Activated CD8-positive, alpha-beta memory T cell treated with anti-CD3 and anti-CD28 coated beads, Interleukin-2, amount 50 U/mL, for 1 hour (primary cell): ENCODE measurements around the gene PALLD.

Source experiments
- DNase-seq: peaks from one replicate; pipeline ENCODE4 v3.0.0-alpha.2; 2020; ENCODE audit errors: extremely low read depth

The PALLD gene

DNA sequence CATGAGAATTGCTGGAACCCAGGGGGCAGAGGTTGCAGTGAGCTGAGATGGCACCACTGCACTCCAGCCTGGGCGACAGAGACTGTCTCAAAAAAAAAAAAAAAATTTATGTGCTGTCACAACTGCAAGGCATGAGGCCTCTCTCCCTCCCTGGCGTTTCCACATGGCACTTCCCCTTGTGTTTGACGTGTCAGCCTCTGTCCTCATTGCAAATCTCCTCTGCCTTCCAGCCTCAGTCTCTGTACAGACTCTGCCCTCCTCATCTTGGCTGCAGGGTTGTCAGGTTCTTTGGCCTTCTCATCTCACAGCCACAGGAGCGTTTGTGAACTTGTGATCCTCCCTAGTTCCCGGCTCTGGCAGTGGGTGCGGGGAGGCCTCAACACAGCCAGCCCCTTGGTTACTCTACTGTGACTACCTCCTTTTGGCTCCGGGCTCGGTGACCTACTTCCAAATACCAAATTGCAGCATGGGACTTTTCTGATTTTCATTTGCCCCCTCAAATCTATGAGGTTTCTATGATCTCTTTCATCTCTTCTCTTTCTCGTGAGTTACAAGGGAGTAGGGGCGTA lies 263.2 kb downstream of the PALLD start:
- no peak for DNase-seq

DNA sequence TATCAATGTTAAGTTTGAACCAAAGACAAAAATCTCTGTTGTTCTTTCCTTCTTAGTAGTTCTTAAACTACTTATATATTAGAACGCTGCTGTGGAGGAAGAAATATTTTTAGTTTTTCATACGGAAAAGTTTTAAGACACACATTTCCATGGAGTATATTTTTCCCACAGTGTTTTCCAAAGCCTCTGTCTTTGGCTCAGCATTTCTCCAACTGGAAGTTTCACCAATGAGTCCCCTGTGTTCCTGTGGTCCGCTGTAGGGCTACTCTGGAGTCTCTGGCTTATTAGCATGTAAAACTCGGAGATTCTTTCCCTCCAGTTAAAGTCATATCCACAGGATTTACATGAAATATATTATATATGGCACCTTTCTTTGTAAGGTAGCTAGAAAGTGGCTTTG lies 264.2 kb downstream of the PALLD start:
- no peak for DNase-seq

DNA sequence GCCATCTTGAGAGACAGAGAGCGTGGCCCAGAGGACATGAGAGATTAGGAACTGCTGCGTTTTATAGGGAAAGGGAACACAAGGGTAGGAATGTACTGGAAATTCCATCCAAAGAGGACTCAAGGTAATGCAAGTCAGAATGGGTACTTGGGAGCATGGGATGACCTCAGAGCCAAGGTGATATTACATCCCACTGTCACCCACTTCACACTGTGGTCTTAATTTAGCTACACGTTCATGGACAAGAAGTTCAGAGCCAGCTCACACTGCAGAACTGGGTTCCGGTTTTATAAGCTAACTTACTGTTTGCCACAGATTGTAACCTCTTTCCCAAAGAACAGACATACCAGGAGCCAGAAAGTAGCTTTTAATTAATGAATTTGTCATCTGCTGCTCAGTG lies 268.5 kb downstream of the PALLD start:
- no peak for DNase-seq

DNA sequence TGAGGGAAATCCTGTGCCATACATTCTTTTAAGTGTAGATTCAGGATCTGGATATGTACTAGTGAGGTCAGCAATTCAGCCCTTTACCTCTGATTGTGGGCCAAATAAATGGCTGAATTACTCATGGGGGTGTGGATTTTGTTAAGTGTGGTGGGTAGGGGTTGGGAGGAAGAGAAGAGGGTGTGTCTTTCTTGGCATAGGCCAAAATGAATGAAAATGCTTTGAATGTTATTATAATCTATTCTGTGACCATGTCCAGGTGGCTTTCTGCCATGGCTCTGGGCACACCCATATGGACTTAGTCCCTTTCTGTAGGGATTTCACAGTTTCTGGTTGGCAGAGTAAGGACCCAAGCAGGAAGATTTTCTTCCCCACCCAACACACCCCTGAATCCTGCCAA lies 268.9 kb downstream of the PALLD start:
- DNase-seq: no peak

- DNase-seq: no peak
Observed at GRCh38 chr4:168766604-168767316, 269.9 kb downstream of the PALLD start.

DNA sequence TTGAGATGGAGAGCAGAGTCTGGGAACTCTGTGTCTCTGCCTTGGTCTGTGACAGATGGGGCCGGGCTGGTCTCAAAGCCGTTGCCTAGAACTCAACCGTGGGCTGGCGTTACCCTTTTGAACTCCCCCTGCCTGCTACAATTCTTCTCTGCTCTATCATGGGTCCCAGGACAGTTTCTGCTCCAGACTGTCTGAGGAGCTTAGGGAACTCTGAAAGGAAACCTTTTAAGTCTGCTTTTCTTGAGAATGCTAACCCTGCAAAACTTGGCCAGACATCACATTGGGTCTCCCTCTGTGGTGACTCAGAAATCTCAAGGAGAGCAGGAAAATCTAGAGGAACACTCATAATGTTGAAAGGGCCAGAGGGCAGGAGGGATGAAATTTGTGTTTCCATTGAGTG lies 272.6 kb downstream of the PALLD start:
- DNase-seq: no peak

- no peak for DNase-seq
Observed at GRCh38 chr4:168769837-168770236, 273.0 kb downstream of the PALLD start.

DNA sequence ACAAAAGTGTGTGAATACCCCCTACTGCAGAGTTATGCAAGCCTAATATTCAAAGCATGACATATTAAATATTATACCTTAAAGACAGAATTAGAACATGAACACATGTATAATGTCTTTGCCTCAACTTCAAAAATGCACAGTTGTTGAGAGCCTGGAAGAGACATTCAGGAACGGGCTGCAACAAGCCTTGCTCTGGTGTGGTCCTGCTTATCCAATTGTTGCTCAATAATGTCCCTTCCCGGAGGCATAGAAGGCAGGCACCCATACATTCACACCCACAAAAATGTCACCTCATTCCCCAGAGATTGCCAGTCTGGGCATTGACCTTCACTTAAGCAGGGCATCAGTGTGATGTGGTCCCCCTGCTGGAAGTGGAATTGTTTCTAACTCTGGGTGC lies 274.4 kb downstream of the PALLD start:
- no peak for DNase-seq

DNA sequence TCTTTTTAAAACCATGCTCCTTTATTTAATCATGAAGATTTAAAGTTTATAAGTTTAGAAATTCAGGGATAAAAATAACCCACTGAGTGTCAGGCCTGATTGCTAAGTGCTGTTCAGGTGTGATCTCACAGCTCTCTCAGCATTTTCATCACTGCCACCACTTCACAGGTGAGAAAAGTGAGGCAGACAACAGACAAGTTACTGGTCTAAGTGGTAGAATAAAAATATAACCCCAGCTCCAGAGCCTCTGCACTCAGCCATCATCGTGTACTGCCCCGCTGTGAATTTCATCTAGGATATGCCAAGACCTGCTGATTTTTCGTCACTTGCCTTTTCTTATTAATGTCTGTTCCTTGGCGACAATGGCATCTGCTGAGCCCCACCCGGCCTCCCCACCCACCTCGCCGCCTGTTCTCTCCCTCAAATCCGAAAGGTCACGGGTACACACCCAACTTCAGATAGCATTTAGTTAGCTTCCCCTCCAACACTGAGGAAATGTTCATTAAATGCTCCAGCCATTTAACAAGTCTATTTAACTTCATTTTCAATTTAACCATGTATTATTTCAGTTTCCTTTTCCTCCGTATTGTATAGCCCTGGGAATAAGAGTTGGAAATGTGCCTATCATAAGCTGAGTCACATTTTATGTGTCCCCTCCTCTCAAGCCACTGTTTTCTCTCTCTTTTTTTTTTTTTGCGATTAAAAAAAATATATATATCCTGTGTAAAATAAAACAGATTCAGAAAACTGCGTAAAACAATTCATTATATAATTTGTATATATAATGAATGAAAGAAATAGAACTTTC lies 276.7 kb downstream of the PALLD start:
- DNase-seq: no peak

DNA sequence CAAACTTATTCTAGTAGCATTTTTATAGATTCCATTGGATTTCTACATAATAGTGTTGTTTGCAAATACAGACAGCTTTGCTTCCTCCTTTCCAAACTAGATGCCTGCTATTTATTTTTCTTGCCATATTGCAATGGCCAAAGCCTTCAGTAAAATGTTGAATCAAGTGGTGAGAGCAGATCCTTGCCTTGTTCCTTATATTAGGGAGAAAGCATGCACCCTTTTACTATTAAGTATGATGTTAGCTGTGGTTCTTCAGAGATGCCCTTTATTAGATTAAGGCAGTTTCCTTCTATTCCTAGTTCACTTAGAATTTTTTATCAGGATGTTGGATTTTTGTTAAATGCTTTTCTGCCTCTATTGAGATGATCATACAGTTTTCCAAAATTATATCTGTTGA lies 279.5 kb downstream of the PALLD start:
- DNase-seq: no peak

GRCh38 chr4:168777277-168777965 lies 280.6 kb downstream of the PALLD start:
- no peak for DNase-seq

GRCh38 chr4:168781341-168781740 lies 284.5 kb downstream of the PALLD start:
- no peak for DNase-seq

DNA sequence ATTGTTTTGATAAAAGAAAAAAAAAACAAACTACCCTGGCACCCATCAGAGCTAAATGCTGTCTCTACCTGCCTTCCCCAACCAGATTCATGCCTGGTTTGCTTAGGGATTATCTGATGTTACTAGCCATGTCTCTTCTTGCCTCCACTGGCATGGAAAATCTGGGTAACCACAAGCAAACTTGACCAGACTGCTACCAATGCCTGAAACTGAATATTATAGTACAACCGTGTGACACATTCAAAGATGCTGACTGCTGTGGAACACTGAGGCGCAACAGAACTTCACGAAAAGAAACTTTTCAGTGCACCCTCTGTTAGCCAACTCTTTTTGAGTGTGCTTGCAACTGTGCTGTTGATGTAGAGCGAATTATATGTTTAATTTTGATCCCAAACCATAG lies 285.1 kb downstream of the PALLD start:
- no peak for DNase-seq

- DNase-seq: no peak
Observed at GRCh38 chr4:168782439-168782838, 285.6 kb downstream of the PALLD start.

DNA sequence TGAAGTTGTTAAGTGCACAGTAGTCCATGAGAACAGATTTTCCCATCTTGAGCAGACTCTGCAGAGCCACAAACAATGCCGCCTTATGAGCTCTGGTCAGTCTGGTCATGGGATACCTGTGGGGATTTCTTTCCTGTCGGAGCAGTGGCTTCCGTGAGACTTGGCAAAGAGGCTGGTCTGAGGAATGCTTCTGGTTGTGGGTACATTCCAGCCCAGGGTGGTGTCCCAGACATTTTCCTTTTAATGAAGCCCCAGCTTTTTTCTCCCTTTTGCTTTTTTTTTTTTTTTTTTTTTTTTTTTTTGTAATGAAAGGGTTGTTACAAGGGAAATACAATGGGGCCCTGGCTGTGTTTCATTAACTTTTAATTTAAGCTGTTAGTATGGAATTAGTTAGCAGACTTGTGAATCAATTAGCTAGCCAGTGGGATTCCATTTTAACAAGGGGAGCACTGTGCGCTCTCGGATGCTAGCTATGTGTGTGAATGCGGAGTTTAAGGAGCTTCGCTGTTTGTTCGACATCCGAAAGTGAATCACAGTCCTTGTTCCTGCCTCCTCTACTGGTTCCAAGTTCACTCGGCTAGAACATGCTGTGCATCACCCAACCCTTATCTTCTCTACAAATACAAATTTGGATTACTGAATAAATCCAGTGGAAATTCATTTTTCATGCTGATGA lies 288.1 kb downstream of the PALLD start:
- DNase-seq: no peak

GRCh38 chr4:168787334-168787733 lies 290.5 kb downstream of the PALLD start:
- no peak for DNase-seq

- no peak for DNase-seq
Observed at GRCh38 chr4:168787801-168788595, 291.1 kb downstream of the PALLD start.

- DNase-seq: no peak
Observed at GRCh38 chr4:168790898-168791297, 294.0 kb downstream of the PALLD start.

- no peak for DNase-seq
Observed at GRCh38 chr4:168791376-168791775, 294.5 kb downstream of the PALLD start.

DNA sequence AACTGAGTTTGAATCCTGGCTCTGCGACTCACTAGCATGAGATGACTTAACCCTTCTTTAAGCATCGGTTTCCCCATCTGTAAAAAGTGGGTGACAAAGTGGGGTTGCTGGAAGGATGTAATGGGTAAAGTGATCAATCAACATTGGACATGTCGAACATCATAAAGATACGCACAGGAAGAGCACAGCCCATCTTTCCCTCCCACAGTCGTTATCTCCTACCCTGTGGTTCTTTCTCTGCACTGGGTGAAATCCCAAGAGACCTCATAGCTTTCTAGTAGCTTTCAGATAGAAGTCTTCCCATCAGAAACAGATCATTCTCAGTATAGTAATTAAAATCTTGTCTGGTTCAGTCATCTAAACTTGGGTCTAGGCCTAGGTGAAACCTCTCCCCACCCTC lies 296.7 kb downstream of the PALLD start:
- DNase-seq: no peak

- DNase-seq: no peak
Observed at GRCh38 chr4:168794092-168794707, 297.3 kb downstream of the PALLD start.
